Spleen (tissue), 7 donors: Measurements from ENCODE around the gene RAB3A.

Source experiments
- CTCF ChIP-seq, 11 experiments: fragments of 200-600 bp in 7 of 11; fragments of 450-650 bp in 4 of 11; sonication (generic) in 4 of 11; IDR thresholded peaks in 8 of 11; conservative IDR thresholded peaks in 3 of 11; 1 replicate in 7 of 11; 2 replicates in 4 of 11; pipeline versions ENCODE4 v1.4.0 to v1.8.0; 2016 to 2021; ENCODE audit warnings: antibody characterized with exemption in 11 of 11, inconsistent platforms in 4 of 11, mild to moderate bottlenecking in 1 of 11
- POLR2A ChIP-seq, 3 donors: fragments of 450-650 bp; IDR thresholded peaks; one replicate each; pipeline ENCODE4 v1.5.1; 2017; ENCODE audit warnings: antibody characterized with exemption in 3 of 3, mild to moderate bottlenecking in 1 of 3
- POLR2AphosphoS5 ChIP-seq, 3 donors: sonication (generic); formaldehyde crosslinking; IDR thresholded peaks; one replicate each; pipeline ENCODE4 v1.5.1; 2017; ENCODE audit warnings: antibody characterized with exemption in 3 of 3
- donor health status: DM: no; HTN: no; CAD: no; lungs with moderate emphysema.
- donor health status: DM: no; HTN: no; CAD: no.
- donor health status: DM: no; HTN: no; CAD: no.

- TF ChIP-seq CTCF (IDR thresholded peaks at IDR 0.05 in 8 of 11, conservative IDR thresholded peaks at IDR 0.05 in 3 of 11) (no peak), POLR2AphosphoS5 (IDR thresholded peaks at IDR 0.05) (no peak), POLR2A (IDR thresholded peaks at IDR 0.05) (no peak)
Measured at GRCh38 chr19:18185538-18185937, 18.3 kb downstream of the RAB3A start.
